ENCODE data around the gene PYGB.
"Not testable (repeated sequence)": the region's sequence is repeated elsewhere in the genome, so short reads cannot be mapped to it uniquely, and the experiment has no call there.

PYGB gene

GRCh38 chr20:25249198-25249931 is 1.5 kb downstream of the PYGB start:
- no peak for FAIRE-seq

- no peak for FAIRE-seq
Observed at GRCh38 chr20:25250508-25250907, 2.6 kb downstream of the PYGB start.

GRCh38 chr20:25251019-25251418 is 3.1 kb downstream of the PYGB start:
- no peak for FAIRE-seq

GRCh38 chr20:25251558-25251957 is 3.7 kb downstream of the PYGB start:
- no peak for FAIRE-seq

- no peak for FAIRE-seq
Observed at GRCh38 chr20:25252230-25252651, 4.4 kb downstream of the PYGB start.

- FAIRE-seq = no peak
Observed at GRCh38 chr20:25252686-25253421, 5.0 kb downstream of the PYGB start.

- FAIRE-seq = no peak
Observed at GRCh38 chr20:25253606-25254275, 5.9 kb downstream of the PYGB start.

- no peak for FAIRE-seq
Observed at GRCh38 chr20:25254571-25254970, 6.7 kb downstream of the PYGB start.

GRCh38 chr20:25254986-25255680 is 7.2 kb downstream of the PYGB start:
- FAIRE-seq = no peak

GRCh38 chr20:25256226-25256859 is 8.5 kb downstream of the PYGB start:
- no peak for FAIRE-seq

GRCh38 chr20:25257130-25257529 is 9.2 kb downstream of the PYGB start:
- no peak for FAIRE-seq

- FAIRE-seq = no peak
Observed at GRCh38 chr20:25257756-25258475, 10.0 kb downstream of the PYGB start.

- FAIRE-seq = no peak
Observed at GRCh38 chr20:25258476-25258805, 10.6 kb downstream of the PYGB start.

- no peak for FAIRE-seq
Observed at GRCh38 chr20:25258828-25259227, 10.9 kb downstream of the PYGB start.

GRCh38 chr20:25259358-25259757 is 11.5 kb downstream of the PYGB start:
- FAIRE-seq = no peak

GRCh38 chr20:25259788-25260254 is 11.9 kb downstream of the PYGB start:
- FAIRE-seq = no peak

- not testable (repeated sequence) for FAIRE-seq
Observed at GRCh38 chr20:25260770-25261437, 13.0 kb downstream of the PYGB start.

GRCh38 chr20:25269057-25269832 is 21.4 kb downstream of the PYGB start:
- FAIRE-seq = no peak

- FAIRE-seq = no peak
Observed at GRCh38 chr20:25269833-25270170, 21.9 kb downstream of the PYGB start.

GRCh38 chr20:25270829-25271251 is 23.0 kb downstream of the PYGB start:
- no peak for FAIRE-seq
